CD4-positive, alpha-beta T cell treated with Interferon alpha-2 for 1 hour (primary cell): ENCODE measurements around the gene GSTM1.
A peak's percentile ranks its signal among the peaks of the same experiment; 100 is the strongest.

Experiments used
- DNase-seq, 2 donors: peaks; one replicate each; pipeline ENCODE4 v3.0.0-alpha.2; 2020 to 2022

Gene GSTM1

GRCh38 chr1:109687641-109688499 is at the start of gene GSTM1:
Gene GSTM1 (plus strand): TSS chr1:109687817. CDS start chr1:109687874, 57 bp downstream.
- DNase-seq = peak in 1 of 2 donors; percentile 78

GRCh38 chr1:109639063-109639840 is 48.4 kb upstream of the GSTM1 start:
- DNase-seq = no peak

DNA sequence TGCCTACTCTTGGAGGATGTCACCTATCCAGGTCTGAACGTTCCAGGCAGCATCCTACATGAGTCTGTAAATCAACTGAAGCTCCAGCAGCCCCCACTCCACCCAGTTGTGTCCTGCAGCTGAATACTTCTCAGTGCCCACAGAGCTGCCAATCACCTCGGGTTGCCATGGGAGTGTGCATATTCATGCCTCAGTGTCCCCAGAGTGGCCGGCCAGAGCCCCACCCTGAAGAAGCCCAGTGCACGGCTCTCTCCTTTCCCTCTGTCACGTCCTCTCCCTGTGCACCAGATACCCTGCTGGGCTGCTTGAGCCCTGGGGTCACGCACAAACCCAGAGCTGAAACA is 47.8 kb upstream of the GSTM1 start:
- DNase-seq = no peak

DNA sequence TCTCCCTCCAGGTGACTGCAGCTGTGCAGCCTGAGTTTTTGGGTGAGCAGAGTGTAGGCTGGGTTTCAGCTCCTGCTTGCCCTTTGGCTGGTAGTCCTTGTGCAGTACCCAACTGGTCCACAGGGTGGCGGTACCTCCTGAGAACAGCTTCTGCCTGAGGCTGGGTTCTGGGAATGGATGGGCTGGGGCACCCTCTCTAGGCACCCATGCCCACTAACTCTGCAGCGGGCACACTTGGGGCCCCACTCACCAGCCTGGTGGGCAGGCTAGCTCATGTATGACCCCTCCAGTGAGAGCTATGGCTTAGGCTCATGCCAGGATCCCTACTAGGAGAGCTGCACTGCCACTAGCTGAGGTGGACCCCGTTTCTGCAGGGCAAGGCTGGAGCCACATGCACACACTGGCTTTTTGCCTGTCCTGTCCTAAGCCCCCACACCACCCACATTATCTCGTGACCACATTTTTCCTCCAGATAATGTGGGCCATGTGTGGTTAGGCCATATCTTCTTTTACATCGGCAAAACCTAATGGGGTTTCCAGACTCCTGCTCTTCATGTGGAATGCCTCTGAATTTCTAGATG is 47.2 kb upstream of the GSTM1 start:
- peak; percentile 83 to 88 for DNase-seq

GRCh38 chr1:109641078-109641740 is 46.4 kb upstream of the GSTM1 start:
- DNase-seq = no peak

DNA sequence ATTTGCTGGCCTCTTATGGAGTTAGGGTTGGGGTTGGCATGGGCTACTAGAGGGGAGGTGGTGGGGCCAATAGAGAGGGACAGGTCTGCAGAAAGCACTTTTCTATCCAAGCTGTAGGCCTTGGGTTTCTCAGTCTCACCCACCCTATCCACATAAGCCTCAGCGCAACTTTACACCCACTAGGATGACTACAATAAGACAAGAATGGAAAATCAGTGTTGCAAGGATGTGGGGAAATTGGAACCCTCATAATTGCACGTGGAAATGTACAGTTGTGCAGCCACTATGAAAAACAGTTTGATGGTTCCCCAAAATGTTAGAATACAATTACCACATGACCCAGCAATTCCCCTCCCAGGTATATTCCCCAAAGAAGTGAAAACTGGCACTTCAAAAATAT is 45.8 kb upstream of the GSTM1 start:
- no peak for DNase-seq

GRCh38 chr1:109642626-109643025 is 45.0 kb upstream of the GSTM1 start:
- DNase-seq = no peak

DNA sequence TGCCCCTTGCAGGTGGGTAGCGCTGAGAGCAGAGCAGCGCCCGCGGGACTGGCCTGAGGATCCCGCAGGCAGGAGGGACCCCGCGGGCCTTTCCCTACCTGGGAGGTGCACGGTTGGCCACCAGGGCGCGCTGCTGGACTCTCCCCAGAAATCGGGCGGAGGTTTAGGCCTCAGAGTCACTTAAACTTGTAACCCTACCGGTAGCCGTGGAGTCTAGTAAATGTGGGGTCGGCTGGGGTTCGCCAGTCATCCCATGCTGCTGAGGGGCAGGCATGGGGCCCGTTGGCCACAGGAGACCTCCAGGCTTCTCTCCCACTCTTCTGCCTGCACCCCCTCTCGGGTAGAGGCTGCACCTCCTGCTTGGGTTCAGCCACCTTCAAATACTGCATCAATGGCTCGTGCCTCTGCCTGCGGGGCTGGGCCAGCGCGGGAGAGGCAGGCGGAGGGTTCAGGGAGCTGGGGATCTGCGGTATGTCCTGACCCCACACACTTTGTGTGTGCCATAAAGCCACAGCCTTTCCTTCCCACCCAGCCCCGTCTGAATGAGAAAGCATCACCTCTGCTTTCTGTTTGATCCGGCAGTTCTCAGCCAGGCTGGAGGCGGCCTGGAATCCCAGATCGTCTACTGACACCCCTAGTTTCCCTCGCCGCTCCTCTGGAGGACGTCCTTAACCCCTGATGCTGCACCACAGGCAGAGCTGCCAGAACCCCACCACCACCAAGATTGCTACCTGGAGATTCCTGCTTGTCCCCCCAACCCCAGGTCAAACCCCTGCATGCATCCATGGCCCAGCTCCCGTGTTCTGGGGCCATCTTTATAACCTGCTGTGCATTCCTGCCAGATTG is 44.0 kb upstream of the GSTM1 start:
- peak; percentile 81 to 86 for DNase-seq

- no peak for DNase-seq
Observed at GRCh38 chr1:109644670-109645069, 42.9 kb upstream of the GSTM1 start.

GRCh38 chr1:109649491-109649914 is 38.1 kb upstream of the GSTM1 start:
- no peak for DNase-seq

GRCh38 chr1:109650609-109651008 is 37.0 kb upstream of the GSTM1 start:
- DNase-seq = no peak

- DNase-seq = no peak
Observed at GRCh38 chr1:109652402-109652801, 35.2 kb upstream of the GSTM1 start.

GRCh38 chr1:109653306-109653705 is 34.3 kb upstream of the GSTM1 start:
- no peak for DNase-seq

GRCh38 chr1:109654519-109654918 is 33.1 kb upstream of the GSTM1 start:
- DNase-seq = no peak

- DNase-seq = peak; percentile 66 to 67
Observed at GRCh38 chr1:109655615-109656519, 31.8 kb upstream of the GSTM1 start, which contains the start of gene GSTM4. Gene GSTM4 (plus strand): TSS chr1:109656099. CDS start chr1:109656390, 291 bp downstream.

GRCh38 chr1:109657395-109657794 is 30.2 kb upstream of the GSTM1 start:
- DNase-seq = no peak

DNA sequence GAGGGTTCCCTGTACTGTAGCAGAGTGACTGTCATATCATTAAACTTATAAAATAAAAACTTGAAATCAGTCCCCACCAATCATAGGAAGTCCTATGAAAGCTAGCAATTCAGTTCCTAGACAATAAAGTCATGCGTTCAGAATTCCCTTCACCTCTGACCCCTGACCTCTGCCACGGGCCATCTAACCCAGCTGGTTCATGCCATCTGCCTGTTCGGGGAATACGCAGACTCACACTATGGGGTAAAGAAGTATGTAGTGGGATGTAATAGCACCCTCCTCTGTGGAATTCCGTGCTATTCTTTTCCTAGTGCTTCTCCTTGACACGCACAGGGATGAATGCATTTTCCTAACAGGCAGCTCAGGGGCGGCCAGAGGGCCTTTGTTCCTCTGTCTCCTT is 29.6 kb upstream of the GSTM1 start:
- no peak for DNase-seq

GRCh38 chr1:109658533-109659042 is 29.0 kb upstream of the GSTM1 start:
- no peak for DNase-seq

DNA sequence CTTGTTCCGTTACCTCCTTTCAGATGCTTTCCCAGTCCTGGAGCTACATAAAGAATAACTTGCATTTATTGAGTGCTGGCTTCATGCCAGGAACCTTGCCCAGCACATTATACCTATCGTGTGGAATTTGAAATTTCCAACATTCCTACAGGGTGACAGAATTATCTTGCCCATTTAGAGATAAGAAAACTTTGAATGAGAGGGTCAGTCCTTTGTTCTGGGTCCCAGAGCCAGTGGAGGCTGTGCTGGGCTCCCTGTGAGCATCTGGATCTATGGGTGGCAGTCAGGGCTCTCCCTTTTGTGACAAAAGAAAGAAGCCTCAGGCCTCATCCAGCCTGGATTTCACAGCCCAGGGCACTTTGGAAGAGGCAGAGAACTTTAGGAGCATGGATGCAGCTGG is 28.5 kb upstream of the GSTM1 start:
- no peak for DNase-seq

GRCh38 chr1:109659997-109660690 is 27.5 kb upstream of the GSTM1 start:
- DNase-seq = no peak
